K562 (cell line): ENCODE data around the gene KCNA10. TPM values are rescaled to one million over a fixed set of nuclear protein-coding genes. Genes with fewer than 3 reads are reported as not detected.

Experiments used
- ATAC-seq: fragments of 200-7000 bp; cut with Tn5 transposase; 3 replicates; pipeline ENCODE4 v1.9.1; 2020; ENCODE audit warnings: moderate library complexity
- BruUV-seq: library from RNA; stranded (reverse); fragments of 400-500 nt; replicated peaks from 2 replicates; lab custom pipeline; 2021; lab: Mats Ljungman, UMichigan
- CTCF ChIA-PET: fragments of 300-600 bp; formaldehyde crosslinking; extraction: SDS; loops from one replicate; lab custom pipeline; 2021; ENCODE audit warnings: low intra/inter-chr PET ratio; lab: Yijun Ruan, JAX
- POLR2A ChIA-PET: fragments of 300-600, 350-650 bp; sonication (Branson Sonifier 250); formaldehyde crosslinking; extraction: SDS; loops from one replicate; lab custom pipeline; 2021; ENCODE audit warnings: antibody characterized with exemption, inconsistent platforms; lab: Yijun Ruan, JAX
- DNase-seq, 4 experiments: peaks; one replicate each; pipeline versions ENCODE4 v3.0.0 to v3.0.0-alpha.2; 2011 to 2018; ENCODE audit warnings: low spot score in 3 of 4, mixed read lengths in 3 of 4; ENCODE audit errors: extremely low read depth in 1 of 4
- FAIRE-seq: peaks from 2 replicates; lab custom pipeline; 2011; peaks lifted over from hg19 to GRCh38; lab: Jason Lieb, UNC
- H2AFZ ChIP-seq: 2 replicates; pipeline ENCODE4 v1.6.0; 2011; ENCODE audit warnings: low read depth, low read length, control low read depth, inconsistent platforms
- H3K27ac ChIP-seq: fragments of 200-600 bp; 3 replicates; pipeline ENCODE4 v1.8.0; 2011; ENCODE audit warnings: low read depth, mild to moderate bottlenecking, control low read depth, inconsistent platforms, low read length, moderate library complexity, mixed read lengths; ENCODE audit errors: extremely low read depth
- H3K27me3 ChIP-seq, 2 experiments: fragments of 300-600 bp in 1 of 2; 2 replicates in 1 of 2; 3 replicates in 1 of 2; pipeline versions ENCODE4 v1.6.0 to v1.8.0; 2011; ENCODE audit warnings: inconsistent platforms in 2 of 2, low read length in 2 of 2, mild to moderate bottlenecking in 1 of 2, mixed read lengths in 1 of 2, moderate library complexity in 1 of 2; ENCODE audit not compliant: control insufficient read depth in 2 of 2, insufficient read depth in 2 of 2
- H3K36me3 ChIP-seq: fragments of 300-600 bp; 3 replicates; pipeline ENCODE4 v1.8.0; 2011; ENCODE audit warnings: mild to moderate bottlenecking, low read length, inconsistent platforms; ENCODE audit not compliant: control insufficient read depth, insufficient read depth
- H3K4me1 ChIP-seq, 2 experiments: fragments of 200-600 bp in 1 of 2; replicated peaks in 1 of 2; 2 replicates in 1 of 2; 3 replicates in 1 of 2; pipeline versions ENCODE4 v1.5.1 to v1.8.0; 2011; ENCODE audit warnings: inconsistent platforms in 2 of 2, low read length in 2 of 2, mild to moderate bottlenecking in 1 of 2, mixed read lengths in 1 of 2, moderate library complexity in 1 of 2; ENCODE audit not compliant: control insufficient read depth in 2 of 2, insufficient read depth in 2 of 2
- H3K4me2 ChIP-seq: 2 replicates; pipeline ENCODE4 v1.6.1; 2011; ENCODE audit warnings: low read length, control low read depth, inconsistent platforms, mixed read lengths; ENCODE audit not compliant: insufficient read depth
- H3K4me3 ChIP-seq: fragments of 200-600 bp; sonication (generic), shearing (Covaris generic); 2 replicates; pipeline ENCODE4 v1.5.1; 2016; ENCODE audit warnings: control low read depth, inconsistent platforms
- H3K79me2 ChIP-seq: fragments of 200-600 bp; 3 replicates; pipeline ENCODE4 v1.8.0; 2011; ENCODE audit warnings: low read length, inconsistent platforms; ENCODE audit not compliant: control insufficient read depth, insufficient read depth
- H3K9ac ChIP-seq, 2 experiments: 2 replicates each; pipeline versions ENCODE4 v1.6.0 to v1.6.1; 2011; ENCODE audit warnings: low read depth in 2 of 2, low read length in 2 of 2, control low read depth in 1 of 2, inconsistent platforms in 1 of 2, mild to moderate bottlenecking in 1 of 2, mixed read lengths in 1 of 2; ENCODE audit not compliant: insufficient read depth in 1 of 2
- H3K9me1 ChIP-seq: one replicate; pipeline ENCODE4 v1.6.0; 2011; ENCODE audit warnings: inconsistent platforms, mild to moderate bottlenecking, low read length, moderate library complexity; ENCODE audit not compliant: control insufficient read depth, insufficient read depth
- H3K9me3 ChIP-seq: replicated peaks from 2 replicates; pipeline ENCODE4 v1.5.1; 2011; ENCODE audit warnings: low read depth, low read length, inconsistent platforms; ENCODE audit not compliant: control insufficient read depth, insufficient read depth
- H4K20me1 ChIP-seq: replicated peaks from 2 replicates; pipeline ENCODE4 v1.6.1; 2011; ENCODE audit warnings: low read length, inconsistent platforms, mixed read lengths; ENCODE audit not compliant: control insufficient read depth, insufficient read depth
- DPF2 ChIP-seq: fragments of 450-650 bp; IDR thresholded peaks from 2 replicates; pipeline ENCODE4 v1.6.1; 2016
- GABPB1 ChIP-seq: sonication (generic); formaldehyde crosslinking; IDR thresholded peaks from 2 replicates; pipeline ENCODE4 v1.8.0; 2022; ENCODE audit warnings: mild to moderate bottlenecking, missing genetic modification reagents
- HIVEP1 ChIP-seq: fragments of 250-450 bp; sonication (Bioruptor Pico); IDR thresholded peaks from 2 replicates; pipeline ENCODE4 v1.4.0; 2020; ENCODE audit warnings: mild to moderate bottlenecking
- MCM7 ChIP-seq, 2 experiments: fragments of 450-650 bp; IDR thresholded peaks; 2 replicates each; pipeline ENCODE4 v1.6.1; 2016 to 2018
- MED1 ChIP-seq: sonication (generic); formaldehyde crosslinking; IDR thresholded peaks from 2 replicates; pipeline ENCODE4 v1.8.1; 2023; ENCODE audit warnings: missing genetic modification reagents, borderline replicate concordance
- NR2C2 ChIP-seq, 2 experiments: fragments of 200-800 bp in 1 of 2; sonication (Bioruptor generic) in 1 of 2; sonication (generic) in 1 of 2; formaldehyde crosslinking in 1 of 2; IDR thresholded peaks; 2 replicates each; pipeline versions ENCODE4 v1.6.1 to v1.8.0; 2016 to 2022; ENCODE audit warnings: mild to moderate bottlenecking in 1 of 2, missing compliant biosample characterization in 1 of 2, missing genetic modification characterization in 1 of 2, missing genetic modification reagents in 1 of 2
- SETDB1 ChIP-seq: IDR thresholded peaks from one replicate; pipeline ENCODE4 v1.6.1; 2012; ENCODE audit warnings: low read length, control low read depth, inconsistent platforms
- SP1 ChIP-seq: sonication (generic); formaldehyde crosslinking; IDR thresholded peaks from 2 replicates; pipeline ENCODE4 v1.8.1; 2022; ENCODE audit warnings: mild to moderate bottlenecking, missing genetic modification reagents
- TAF1 ChIP-seq: IDR thresholded peaks from 2 replicates; pipeline ENCODE4 v1.6.1; 2011; ENCODE audit warnings: mild to moderate bottlenecking, low read length, moderate library complexity; ENCODE audit not compliant: insufficient read depth, control insufficient read depth, severe bottlenecking; ENCODE audit errors: extremely low read depth
- TSHZ1 ChIP-seq: fragments of 250-450 bp; sonication (Bioruptor Pico); IDR thresholded peaks from 2 replicates; pipeline ENCODE4 v1.4.0; 2020; ENCODE audit warnings: mild to moderate bottlenecking, moderate library complexity
- WGBS: fragments of 100-300 bp; shearing (Covaris generic); methylation state at CpG from one replicate; pipeline ENCODE4 v1.1.6; 2016; ENCODE audit warnings: low coverage, mixed read lengths; ENCODE audit not compliant: insufficient coverage; ENCODE audit errors: missing lambda C conversion rate; 5-methylcytosine and 5-hydroxymethylcytosine counted together
- in situ Hi-C: fragments of 300-500 bp; cut with MboI; formaldehyde crosslinking; loops from 4 replicates; pipeline ENCODE4 v1.15.0; 2018; ENCODE audit warnings: inconsistent platforms, mixed read lengths
- intact Hi-C: fragments of 100-400 bp; cut with micrococcal nuclease; formaldehyde crosslinking; loops from 2 replicates; pipeline ENCODE4 v1.14.2; 2022
- polyA plus RNA-seq, 8 experiments: library from polyadenylated mRNA; depleted of rRNA in 4 of 8; stranded (reverse) in 5 of 8; unstranded in 3 of 8; fragments of >200 nt; fragmentation: Nextera tagmentation in 2 of 8; fragmentation: Illumina TruSeq in 1 of 8; extraction: Ambion mirVana in 2 of 8; extraction: Trizol in 1 of 8; gene quantifications; 2 replicates each; pipeline versions ENCODE4 v1.2.1 to v1.2.3, GENCODE V29; 2011 to 2014; ENCODE audit warnings: inconsistent platforms in 1 of 8, missing spikeins in 1 of 8
- total RNA-seq, 7 experiments: library from RNA; depleted of rRNA in 6 of 7; stranded (reverse); fragments of >200 nt in 6 of 7; fragmentation: Illumina TruSeq in 2 of 7; extraction: Trizol in 2 of 7; gene quantifications; 2 replicates each; pipeline versions ENCODE4 v1.2.1 to v1.2.3, GENCODE V29; 2011 to 2021; ENCODE audit warnings: low replicate concordance in 1 of 7
- TF ChIP-seq, protein P1 (sequence below), 2 experiments: IDR thresholded peaks in 1 of 2; conservative IDR thresholded peaks in 1 of 2; 2 replicates each; pipeline ENCODE4 v1.6.1; 2016; ENCODE audit warnings: low read depth in 2 of 2, mild to moderate bottlenecking in 1 of 2, missing compliant biosample characterization in 1 of 2, missing genetic modification characterization in 1 of 2, moderate library complexity in 1 of 2
- TF ChIP-seq, protein P2 (sequence below): conservative IDR thresholded peaks from 2 replicates; pipeline ENCODE4 v1.6.1; 2011; ENCODE audit warnings: low read depth, mild to moderate bottlenecking, low read length; ENCODE audit not compliant: control insufficient read depth

Gene KCNA10
- total and polyA plus RNA-seq, 9 of the 15 experiments (the other 6 are each of a cell fraction or from before 2014, with no cell fraction given) = not detected

DNA sequence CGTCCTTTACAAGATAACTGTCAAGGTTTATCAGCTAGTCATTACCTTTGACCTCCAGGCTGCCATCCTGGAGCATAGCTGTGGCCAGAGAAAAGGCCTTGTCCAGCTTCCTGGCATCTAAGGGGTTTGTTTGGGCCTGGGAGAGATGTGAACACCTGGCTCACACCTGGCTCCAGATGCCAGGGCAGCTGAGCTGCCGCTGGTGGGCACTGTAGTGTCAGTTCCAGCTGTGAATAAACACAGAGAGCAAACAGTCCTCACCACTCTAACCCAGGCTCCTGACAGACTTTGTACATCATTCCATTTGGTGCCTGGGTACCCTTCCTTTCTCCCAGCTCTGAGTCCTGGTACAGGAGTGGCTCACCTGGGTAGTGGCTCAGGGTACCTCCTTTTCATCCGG, 14.3 kb upstream of the KCNA10 start:
- CTCF ChIA-PET = no interaction called here
- no peak overlapping the region for H2AFZ ChIP-seq
- no peaks in the 10 kb centered on the region for H3K79me2 ChIP-seq
- peaks cover 18% of the 10 kb centered on the region for H4K20me1 ChIP-seq
- intact Hi-C loops (no loop called here), in situ Hi-C loops (no loop called here)
- no peaks in the 10 kb centered on the region for H3K4me1 ChIP-seq
- DNase-seq (no peak), FAIRE-seq (no peak), ATAC-seq (no peak)
- no peak overlapping the region for H3K27ac ChIP-seq
- POLR2A ChIA-PET = interaction anchor here (0.6 to 0.9 kb wide), 4 partner anchors 12 to 1890 kb away, joined by 3 read pairs; no protein-coding TSS in a partner anchor
- H3K9me3 ChIP-seq = no peaks in the 10 kb centered on the region
- 0% methylated on average over 3 of the region's 3 CpGs for WGBS
- H3K4me2 ChIP-seq = no peak overlapping the region
- no peak overlapping the region for H3K9ac ChIP-seq
- BruUV-seq = no TSS peak
- H3K9me1 ChIP-seq = no peaks in the 10 kb centered on the region
- no peak overlapping the region for H3K4me3 ChIP-seq
- peaks cover 0 to 11% of the 10 kb centered on the region in 2 experiments; a peak in 1 of 5 replicates for H3K27me3 ChIP-seq
- no peaks in the 10 kb centered on the region for H3K36me3 ChIP-seq
- TF ChIP-seq, protein P1, sequence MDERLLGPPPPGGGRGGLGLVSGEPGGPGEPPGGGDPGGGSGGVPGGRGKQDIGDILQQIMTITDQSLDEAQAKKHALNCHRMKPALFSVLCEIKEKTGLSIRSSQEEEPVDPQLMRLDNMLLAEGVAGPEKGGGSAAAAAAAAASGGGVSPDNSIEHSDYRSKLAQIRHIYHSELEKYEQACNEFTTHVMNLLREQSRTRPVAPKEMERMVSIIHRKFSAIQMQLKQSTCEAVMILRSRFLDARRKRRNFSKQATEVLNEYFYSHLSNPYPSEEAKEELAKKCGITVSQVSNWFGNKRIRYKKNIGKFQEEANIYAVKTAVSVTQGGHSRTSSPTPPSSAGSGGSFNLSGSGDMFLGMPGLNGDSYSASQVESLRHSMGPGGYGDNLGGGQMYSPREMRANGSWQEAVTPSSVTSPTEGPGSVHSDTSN (CRISPR knock-in tag; IDR thresholded peaks at IDR 0.05; ENCODE audit: low read depth) = no peak
- TF ChIP-seq, protein P1 (tag; conservative IDR thresholded peaks at IDR 0.05; ENCODE audit: low read depth) = no peak
- TF ChIP-seq TSHZ1 (CRISPR knock-in tag) (no peak), GABPB1 (CRISPR knock-in tag) (no peak), SP1 (no peak), SETDB1 (no peak), MCM7 (IDR thresholded peaks at IDR 0.05) (no peak), MED1 (no peak), TAF1 (no peak), HIVEP1 (no peak), NR2C2 (CRISPR knock-in tag; IDR thresholded peaks at IDR 0.05) (no peak), NR2C2 (tag; IDR thresholded peaks at IDR 0.05) (no peak), DPF2 (no peak)
- TF ChIP-seq, protein P2, sequence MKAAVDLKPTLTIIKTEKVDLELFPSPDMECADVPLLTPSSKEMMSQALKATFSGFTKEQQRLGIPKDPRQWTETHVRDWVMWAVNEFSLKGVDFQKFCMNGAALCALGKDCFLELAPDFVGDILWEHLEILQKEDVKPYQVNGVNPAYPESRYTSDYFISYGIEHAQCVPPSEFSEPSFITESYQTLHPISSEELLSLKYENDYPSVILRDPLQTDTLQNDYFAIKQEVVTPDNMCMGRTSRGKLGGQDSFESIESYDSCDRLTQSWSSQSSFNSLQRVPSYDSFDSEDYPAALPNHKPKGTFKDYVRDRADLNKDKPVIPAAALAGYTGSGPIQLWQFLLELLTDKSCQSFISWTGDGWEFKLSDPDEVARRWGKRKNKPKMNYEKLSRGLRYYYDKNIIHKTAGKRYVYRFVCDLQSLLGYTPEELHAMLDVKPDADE = no peak
